Astrocyte of the cerebellum (primary cell): Measurements from ENCODE around the gene HELLS.

ENCODE experiments used
- DNase-seq: peaks from one replicate; pipeline ENCODE4 v3.0.0-alpha.2; 2011; ENCODE audit warnings: low read depth
- H3K4me3 ChIP-seq: 2 replicates; pipeline ENCODE4 v1.5.1; 2011; ENCODE audit warnings: mild to moderate bottlenecking, low read depth, low read length, moderate library complexity
- in situ Hi-C: cut with HindIII; loops from 2 replicates; pipeline ENCODE4 v1.10.0; 2017; ENCODE audit warnings: low sequenced_read_pairs
- TF ChIP-seq, protein P1 (sequence below): IDR thresholded peaks from 2 replicates; pipeline ENCODE4 v1.5.1; 2012; ENCODE audit warnings: low read length, low read depth, moderate library complexity, mild to moderate bottlenecking; ENCODE audit errors: missing control alignments

Gene HELLS

DNA sequence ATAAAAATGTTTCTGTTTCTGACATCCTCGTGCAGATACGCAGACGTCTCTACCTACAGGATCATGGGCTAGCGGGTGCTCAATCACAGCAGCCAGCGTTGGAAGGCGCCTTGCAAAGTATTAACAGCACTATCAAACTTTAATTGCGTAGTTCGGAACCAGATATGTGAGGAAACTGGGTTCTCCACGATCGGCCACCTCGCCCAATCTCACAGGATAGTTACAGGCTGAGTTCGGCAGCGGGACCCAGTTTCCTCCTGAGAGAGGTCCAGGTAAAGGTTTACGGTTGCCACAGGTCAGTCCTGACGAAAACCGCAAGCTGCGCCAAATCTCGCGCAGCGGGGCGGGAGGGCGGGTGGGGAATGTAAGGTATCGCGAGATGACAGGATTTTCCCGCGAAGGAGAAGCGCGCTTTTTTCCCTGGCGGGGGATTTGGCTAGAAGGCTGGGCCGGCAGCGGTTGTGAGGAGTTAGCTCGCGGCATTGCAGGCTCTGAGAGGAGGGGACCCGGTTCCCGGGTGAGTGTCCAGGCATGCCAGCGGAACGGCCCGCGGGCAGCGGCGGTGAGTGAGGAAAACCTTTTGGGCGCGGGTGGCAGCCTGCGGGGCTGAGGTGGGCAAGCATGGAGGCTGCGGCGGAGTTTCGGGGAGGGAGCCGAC, at the start of gene HELLS:
Gene HELLS, plus strand, starts transcription at position 398 of the 658 bp plus-strand sequence. Its CDS starts 134 bp downstream, at position 532.
- TF ChIP-seq, protein P1, sequence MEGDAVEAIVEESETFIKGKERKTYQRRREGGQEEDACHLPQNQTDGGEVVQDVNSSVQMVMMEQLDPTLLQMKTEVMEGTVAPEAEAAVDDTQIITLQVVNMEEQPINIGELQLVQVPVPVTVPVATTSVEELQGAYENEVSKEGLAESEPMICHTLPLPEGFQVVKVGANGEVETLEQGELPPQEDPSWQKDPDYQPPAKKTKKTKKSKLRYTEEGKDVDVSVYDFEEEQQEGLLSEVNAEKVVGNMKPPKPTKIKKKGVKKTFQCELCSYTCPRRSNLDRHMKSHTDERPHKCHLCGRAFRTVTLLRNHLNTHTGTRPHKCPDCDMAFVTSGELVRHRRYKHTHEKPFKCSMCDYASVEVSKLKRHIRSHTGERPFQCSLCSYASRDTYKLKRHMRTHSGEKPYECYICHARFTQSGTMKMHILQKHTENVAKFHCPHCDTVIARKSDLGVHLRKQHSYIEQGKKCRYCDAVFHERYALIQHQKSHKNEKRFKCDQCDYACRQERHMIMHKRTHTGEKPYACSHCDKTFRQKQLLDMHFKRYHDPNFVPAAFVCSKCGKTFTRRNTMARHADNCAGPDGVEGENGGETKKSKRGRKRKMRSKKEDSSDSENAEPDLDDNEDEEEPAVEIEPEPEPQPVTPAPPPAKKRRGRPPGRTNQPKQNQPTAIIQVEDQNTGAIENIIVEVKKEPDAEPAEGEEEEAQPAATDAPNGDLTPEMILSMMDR = no peak
- in situ Hi-C loops = no loop called here
- DNase-seq = peak; percentile 67
- H3K4me3 ChIP-seq = peak within 1 kb of the TSS; percentile 93

DNA sequence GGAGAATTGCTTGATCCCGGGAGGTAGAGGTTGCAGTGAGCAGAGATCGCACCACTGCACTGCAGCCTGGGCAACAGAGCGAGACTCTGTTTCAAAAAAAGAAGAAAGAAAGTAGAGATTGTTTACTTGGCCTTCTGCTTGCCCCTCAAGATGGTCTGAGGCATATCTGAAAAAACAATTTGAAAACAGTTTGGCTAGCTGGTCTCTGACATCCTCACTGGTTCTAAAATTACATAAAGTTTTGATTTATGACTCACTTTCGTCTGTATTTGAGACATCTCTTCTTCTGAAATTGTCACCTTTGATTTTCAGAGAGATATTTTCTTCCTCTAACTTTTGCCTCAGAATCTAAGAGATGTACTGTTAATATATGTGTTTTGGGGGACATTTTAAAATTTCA, 49.6 kb upstream of the HELLS start:
- no peak for DNase-seq
- TF ChIP-seq, protein P1 = no peak
- H3K4me3 ChIP-seq = no peak overlapping the region
- in situ Hi-C loops = no loop called here

DNA sequence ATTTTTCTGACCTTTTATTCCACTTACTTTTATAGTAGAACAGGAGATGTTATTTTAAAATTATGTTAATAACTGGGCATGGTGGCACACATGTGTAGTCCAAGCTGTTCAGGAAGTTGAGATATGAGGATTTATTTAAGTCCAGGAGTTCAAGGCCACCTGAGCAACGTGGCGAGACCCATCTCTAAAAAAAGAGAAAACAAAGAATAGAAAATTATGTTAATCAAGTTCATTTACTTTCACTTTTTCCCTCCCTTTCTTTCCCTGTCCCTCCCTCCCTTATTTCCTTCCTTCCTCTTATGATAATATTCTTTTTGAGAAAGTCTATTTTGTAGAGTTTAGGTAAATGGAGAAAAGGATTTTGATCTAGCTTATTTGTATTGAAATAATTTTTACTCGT, 48.9 kb upstream of the HELLS start:
- in situ Hi-C loops = no loop called here
- TF ChIP-seq, protein P1 = no peak
- no peak overlapping the region for H3K4me3 ChIP-seq
- DNase-seq = no peak

DNA sequence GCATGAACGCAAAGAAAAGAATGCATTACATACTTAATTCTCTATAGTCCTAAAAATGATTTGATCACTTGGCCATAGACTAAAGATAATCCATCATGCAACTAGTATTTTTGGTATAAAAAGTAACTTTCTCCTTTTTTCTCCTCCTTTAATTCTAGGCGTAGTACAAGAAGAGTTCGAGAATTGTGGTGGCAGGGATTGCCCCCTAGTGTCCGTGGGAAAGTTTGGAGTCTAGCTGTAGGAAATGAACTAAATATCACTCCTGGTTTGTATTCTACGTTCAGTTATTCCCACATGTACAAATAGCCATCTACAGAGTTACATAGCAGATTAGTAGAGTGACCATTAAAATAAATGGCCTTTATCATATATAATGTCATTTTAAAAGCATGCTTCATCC, 45.5 kb upstream of the HELLS start:
- TF ChIP-seq, protein P1 = peak; percentile 64
- no peak for DNase-seq
- H3K4me3 ChIP-seq = no peak overlapping the region
- in situ Hi-C loops = no loop called here

DNA sequence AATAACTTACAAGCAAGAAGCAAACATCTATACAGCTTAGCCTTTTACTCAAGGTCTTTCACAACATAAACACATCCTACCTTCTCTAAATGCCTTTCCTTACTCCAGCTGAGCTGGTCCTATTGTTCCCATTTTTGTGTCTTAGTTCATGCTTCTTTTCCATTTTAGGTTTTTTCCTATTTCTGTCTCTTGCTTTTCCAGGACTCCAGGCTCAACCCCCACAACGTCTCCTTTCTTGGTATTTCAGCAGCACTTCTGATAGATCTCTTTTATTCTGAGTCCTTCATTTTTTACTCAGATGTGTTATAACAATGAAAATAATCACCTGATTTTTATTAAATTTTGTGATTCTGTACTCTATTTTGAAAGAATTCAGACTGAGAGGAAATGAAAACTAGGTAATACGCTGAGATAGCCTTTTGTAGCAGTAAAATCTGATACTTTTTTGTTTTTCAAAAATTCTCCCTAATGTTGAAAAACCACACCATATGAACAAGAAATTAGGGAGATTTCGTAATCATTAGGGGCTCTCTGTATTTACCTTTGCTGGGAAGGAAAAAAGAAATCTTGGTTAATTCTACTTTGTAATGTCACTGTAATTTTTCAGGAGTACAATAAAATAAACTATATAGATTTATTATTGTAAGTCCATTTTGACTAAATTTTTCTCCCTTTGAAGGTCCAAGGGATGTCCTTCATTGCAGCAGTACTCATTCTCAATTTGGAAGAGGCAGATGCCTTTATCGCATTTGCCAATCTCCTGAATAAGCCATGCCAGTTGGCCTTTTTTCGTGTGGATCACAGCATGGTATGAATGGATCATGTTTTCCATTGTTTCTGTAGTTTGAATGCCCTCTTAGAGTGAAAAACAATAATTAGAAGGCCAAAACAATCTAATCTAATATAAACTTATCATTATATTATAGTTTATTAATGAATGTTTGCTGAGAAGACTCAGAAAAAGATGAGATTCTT, 24.0 kb upstream of the HELLS start:
- no peak for DNase-seq
- TF ChIP-seq, protein P1 = no peak
- H3K4me3 ChIP-seq = no peak overlapping the region
- in situ Hi-C loops = no loop called here

DNA sequence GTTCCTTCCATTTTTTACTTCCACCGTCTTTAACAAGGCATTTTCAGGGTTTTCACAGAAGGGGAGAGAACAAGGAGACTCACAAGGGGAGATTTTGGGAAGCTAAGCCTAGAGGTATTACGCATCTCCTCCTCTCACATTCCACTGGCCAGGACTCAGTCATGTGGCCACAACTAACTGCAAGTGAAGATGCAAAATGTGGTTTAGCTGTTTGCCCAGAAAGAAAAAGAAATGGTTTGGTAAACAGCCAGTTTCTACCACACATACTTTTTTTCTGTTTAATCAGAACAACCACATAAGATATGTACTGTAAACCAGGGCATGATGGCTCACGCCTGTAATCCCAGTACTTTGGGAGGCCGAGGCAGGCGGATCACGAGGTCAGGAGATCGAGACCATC, 21.4 kb upstream of the HELLS start:
- in situ Hi-C loops = no loop called here
- TF ChIP-seq, protein P1 = no peak
- H3K4me3 ChIP-seq = no peak overlapping the region
- DNase-seq = peak; percentile 94
